Ovary (tissue), 9 donors: ENCODE data around the gene BIRC6. TPM values are rescaled to one million over a fixed set of nuclear protein-coding genes. Genes with fewer than 3 reads are reported as not detected.
"Not testable (repeated sequence)": the region's sequence is repeated elsewhere in the genome, so short reads cannot be mapped to it uniquely, and the experiment has no call there.

Experiments
- DNase-seq, 5 donors: peaks; one replicate each; pipeline ENCODE4 v3.0.0-alpha.2; 2019 to 2020
- H3K27ac ChIP-seq, 2 donors: fragments of 200-600 bp; one replicate each; pipeline versions ENCODE4 v1.5.1 to v1.8.0; 2019 to 2022
- H3K27me3 ChIP-seq: fragments of 200-600 bp; one replicate; pipeline ENCODE4 v1.8.0; 2022
- H3K36me3 ChIP-seq: fragments of 200-600 bp; sonication (generic); one replicate; pipeline ENCODE4 v1.5.1; 2019
- H3K4me1 ChIP-seq: one replicate; pipeline ENCODE4 v1.8.1; 2013; ENCODE audit warnings: mild to moderate bottlenecking, moderate library complexity; ENCODE audit not compliant: insufficient read depth
- H3K4me3 ChIP-seq: fragments of 200-600 bp; sonication (generic); one replicate; pipeline ENCODE4 v1.5.1; 2017
- H3K9me3 ChIP-seq, 2 donors: fragments of 200-600 bp in 1 of 2; sonication (generic) in 1 of 2; one replicate each; pipeline versions ENCODE4 v1.5.1 to v1.8.1; 2013 to 2019; ENCODE audit warnings: mild to moderate bottlenecking in 1 of 2, moderate library complexity in 1 of 2
- CTCF ChIP-seq, 3 donors: fragments of 450-650 bp in 2 of 3; fragments of 200-600 bp in 1 of 3; IDR thresholded peaks; one replicate each; pipeline versions ENCODE4 v1.5.1 to v1.8.0; 2016 to 2022; ENCODE audit warnings: antibody characterized with exemption in 3 of 3, mild to moderate bottlenecking in 1 of 3
- EP300 ChIP-seq: sonication (generic); formaldehyde crosslinking; IDR thresholded peaks from one replicate; pipeline ENCODE4 v1.6.1; 2017; ENCODE audit warnings: antibody characterized with exemption
- POLR2A ChIP-seq: fragments of 450-650 bp; IDR thresholded peaks from one replicate; pipeline ENCODE4 v1.6.1; 2017; ENCODE audit warnings: antibody characterized with exemption, mild to moderate bottlenecking, moderate library complexity
- WGBS, 3 donors: extraction: QIAGEN DNeasy Blood & Tissue Kit in 1 of 3; methylation state at CpG; one replicate each; pipeline versions ENCODE4 v1.1.5 to v1.1.7; 2013 to 2017; 5-methylcytosine and 5-hydroxymethylcytosine counted together
- intact Hi-C, 4 donors: fragments of 100-400 bp; cut with DNase I; formaldehyde crosslinking; loops; one replicate each; pipeline versions ENCODE4 v1.11.0 to v1.15.1; 2022 to 2023
- polyA plus RNA-seq, 2 donors: library from polyadenylated mRNA; stranded (reverse); fragments of 200-250 nt in 1 of 2; fragments of 350-450 nt in 1 of 2; fragmentation: Illumina TruSeq in 1 of 2; extraction: RNeasy Lipid Tissue Mini Kit (QIAGEN cat#74804) in 1 of 2; gene quantifications; one replicate each; pipeline ENCODE4 v1.2.3, GENCODE V29; 2013 to 2014
- total RNA-seq, 7 donors: library from RNA; depleted of rRNA in 2 of 7; stranded (reverse); fragments of >200 nt in 2 of 7; fragmentation: NEBNext Ultra II Directional in 3 of 7; extraction: Animal tissue kit (Norgen Biotek cat#: 25700) in 3 of 7; gene quantifications; one replicate each; pipeline versions ENCODE4 v1.1.0 to v1.2.4, GENCODE V29; 2016 to 2023
- donor health status: DM: no; HTN: no; CAD: no; lungs with moderate emphysema.
- donor health status: DM: no; HTN: no; CAD: no.
- donor health status: Bipolar disorder and iron deficiency.
- donor health status: DM: yes; HTN: yes; CAD: no.
- donor health status: DM: no; HTN: no; CAD: no.
- donor health status: DM: yes; HTN: yes; CAD: no.

The BIRC6 gene
- total and polyA plus RNA-seq, 9 donors: 24.0 to 125 (median 92.2) TPM

GRCh38 chr2:32330136-32330535 is 26.7 kb upstream of the BIRC6 start:
- no peaks in the 10 kb centered on the region for H3K36me3 ChIP-seq
- no peak overlapping the region for H3K27ac ChIP-seq
- WGBS, 3 donors: 9 to 30% (median 12%) methylated on average over 2 of the region's 2 CpGs
- H3K4me3 ChIP-seq: no peak overlapping the region
- DNase-seq: no peak
- no peak for TF ChIP-seq POLR2A
- TF ChIP-seq CTCF (IDR thresholded peaks at IDR 0.05): no peak
- no peak for TF ChIP-seq EP300
- H3K9me3 ChIP-seq: no peaks in the 10 kb centered on the region
- no peaks in the 10 kb centered on the region for H3K27me3 ChIP-seq
- intact Hi-C loops: no loop called here
- peaks cover 5% of the 10 kb centered on the region for H3K4me1 ChIP-seq

- Histone ChIP-seq H3K27ac (no peak overlapping the region), H3K4me1 (no peaks in the 10 kb centered on the region), H3K4me3 (no peak overlapping the region), H3K27me3 (no peaks in the 10 kb centered on the region), H3K36me3 (no peaks in the 10 kb centered on the region), H3K9me3 (no peaks in the 10 kb centered on the region)
- TF ChIP-seq EP300 (no peak), POLR2A (no peak), CTCF (IDR thresholded peaks at IDR 0.05) (no peak)
- DNase-seq: no peak
- intact Hi-C loops: no loop called here
- 15 to 17% (median 16%) methylated on average over 2 of the region's 2 CpGs for WGBS, 3 donors
Measured at GRCh38 chr2:32342801-32343200, 14.0 kb upstream of the BIRC6 start.

- intact Hi-C loops, H3K27ac ChIP-seq, H3K4me1 ChIP-seq, H3K36me3 ChIP-seq, H3K4me3 ChIP-seq, DNase-seq, H3K9me3 ChIP-seq, H3K27me3 ChIP-seq: not testable (repeated sequence)
- 74 to 84% (median 80%) methylated on average over 3 of the region's 3 CpGs for WGBS, 3 donors
Measured at GRCh38 chr2:32350797-32351196, 6.0 kb upstream of the BIRC6 start.

- peak overlapping the region; percentile 90 for H3K4me3 ChIP-seq
- TF ChIP-seq EP300 (no peak), CTCF (IDR thresholded peaks at IDR 0.05) (no peak), POLR2A (no peak)
- WGBS, 3 donors: 9 to 10% (median 10%) methylated on average over 10 of the region's 10 CpGs
- peaks cover 4% of the 10 kb centered on the region for H3K4me1 ChIP-seq
- H3K9me3 ChIP-seq: no peaks in the 10 kb centered on the region
- no peak for DNase-seq
- intact Hi-C loops: no loop called here
- no peaks in the 10 kb centered on the region for H3K27me3 ChIP-seq
- no peaks in the 10 kb centered on the region for H3K36me3 ChIP-seq
- H3K27ac ChIP-seq: peak overlapping the region; percentile 81 to 91
Measured at GRCh38 chr2:32355976-32356680, 695 bp upstream of the BIRC6 start.

- TF ChIP-seq POLR2A (no peak), CTCF (IDR thresholded peaks at IDR 0.05) (no peak), EP300 (no peak)
- Histone ChIP-seq H3K9me3 (no peaks in the 10 kb centered on the region), H3K27ac (peak overlapping the region; percentile 81 to 91), H3K36me3 (no peaks in the 10 kb centered on the region), H3K27me3 (no peaks in the 10 kb centered on the region), H3K4me3 (peak overlapping the region; percentile 90), H3K4me1 (peaks cover 4% of the 10 kb centered on the region)
- intact Hi-C loops: no loop called here
- DNase-seq: peak; percentile 32 to 68 (median 52)
- WGBS, 3 donors: 0 to 1% (median 0%) methylated on average over 46 to 65 of the region's 65 CpGs
Measured at GRCh38 chr2:32357318-32358110, 691 bp downstream of the BIRC6 start.
